ENCODE results near the gene TTYH3. TPM values are rescaled to one million over a fixed set of nuclear protein-coding genes. Genes with fewer than 3 reads are reported as not detected.

The TTYH3 gene
- total RNA-seq, 2 experiments from 2014 or later, result 23.8 to 63.6 TPM

DNA sequence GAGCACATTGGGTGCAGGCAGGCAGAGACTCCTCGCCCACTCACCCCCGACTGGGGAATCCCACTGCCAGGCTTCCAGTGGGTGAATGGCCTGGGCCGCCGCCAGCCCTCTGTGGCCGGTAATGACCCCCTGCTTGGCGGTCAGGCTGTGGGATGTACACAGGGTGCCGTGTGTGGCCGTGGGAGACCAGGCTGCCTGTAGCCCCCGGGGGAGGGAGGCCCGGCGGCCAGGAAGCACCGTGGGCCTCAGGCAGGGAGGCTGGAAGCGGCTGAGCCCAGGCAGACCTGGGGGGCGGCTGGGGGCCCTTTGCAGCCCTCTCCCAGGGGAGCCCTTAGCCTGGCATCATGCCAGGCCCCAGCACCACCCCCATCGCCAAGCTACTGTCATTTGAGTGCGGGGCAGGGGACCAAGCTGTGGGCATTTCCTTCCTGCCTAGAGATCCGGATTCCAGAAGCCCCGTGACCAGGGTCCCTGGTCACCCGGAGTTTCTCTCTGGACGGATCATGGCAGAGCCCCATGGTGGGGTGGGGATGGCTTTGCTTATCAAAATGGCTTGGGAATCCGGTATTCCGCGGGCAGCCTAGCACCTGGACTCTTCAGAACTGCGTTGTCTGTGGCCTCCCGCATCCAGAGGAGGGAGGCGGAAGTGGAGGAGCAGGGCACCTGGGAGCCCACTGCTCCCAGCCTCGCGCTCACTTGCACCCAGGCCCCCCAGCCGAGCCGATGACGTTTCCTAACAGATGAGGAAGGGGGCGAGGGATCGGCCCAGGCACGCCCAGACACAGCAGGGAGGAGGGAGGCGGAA is 1.1 kb downstream of the TTYH3 start:
- Histone ChIP-seq H3K4me1 (ENCODE audit: insufficient read depth, low read length, poor library complexity, severe bottlenecking) (peaks cover 34% of the 10 kb centered on the region), H3K4me3 (ENCODE audit: low read depth, low read length, poor library complexity, severe bottlenecking) (peak overlapping the region; percentile 82), H3K27ac (ENCODE audit: low read depth, low read length, poor library complexity, severe bottlenecking) (no peak overlapping the region), H3K79me2 (ENCODE audit: insufficient read depth, low read depth, low read length) (no peaks in the 10 kb centered on the region), H3K9me3 (ENCODE audit: low read length) (no peaks in the 10 kb centered on the region), H3K4me2 (ENCODE audit: low read length) (peak overlapping the region; percentile 90), H2AFZ (ENCODE audit: low read length) (no peak overlapping the region), H3K9me2 (ENCODE audit: insufficient read depth, low read length) (no peaks in the 10 kb centered on the region), H4K20me1 (ENCODE audit: insufficient read depth, low read length) (no peaks in the 10 kb centered on the region), H3K36me3 (ENCODE audit: insufficient read depth, low read length) (no peaks in the 10 kb centered on the region)
- POLR2A ChIA-PET, result no interaction called here
- DNase-seq (ENCODE audit: low spot score), result peak; percentile 39
- intact Hi-C loops (cut with micrococcal nuclease; ENCODE audit: unreplicated experiment), result no loop called here
- CTCF ChIA-PET (ENCODE audit: unreplicated experiment), result no interaction called here
- no peak for TF ChIP-seq EZH2phosphoT487 (IDR thresholded peaks at IDR 0.05; ENCODE audit: borderline replicate concordance, low read depth, low read length)
- TF ChIP-seq, protein P1, sequence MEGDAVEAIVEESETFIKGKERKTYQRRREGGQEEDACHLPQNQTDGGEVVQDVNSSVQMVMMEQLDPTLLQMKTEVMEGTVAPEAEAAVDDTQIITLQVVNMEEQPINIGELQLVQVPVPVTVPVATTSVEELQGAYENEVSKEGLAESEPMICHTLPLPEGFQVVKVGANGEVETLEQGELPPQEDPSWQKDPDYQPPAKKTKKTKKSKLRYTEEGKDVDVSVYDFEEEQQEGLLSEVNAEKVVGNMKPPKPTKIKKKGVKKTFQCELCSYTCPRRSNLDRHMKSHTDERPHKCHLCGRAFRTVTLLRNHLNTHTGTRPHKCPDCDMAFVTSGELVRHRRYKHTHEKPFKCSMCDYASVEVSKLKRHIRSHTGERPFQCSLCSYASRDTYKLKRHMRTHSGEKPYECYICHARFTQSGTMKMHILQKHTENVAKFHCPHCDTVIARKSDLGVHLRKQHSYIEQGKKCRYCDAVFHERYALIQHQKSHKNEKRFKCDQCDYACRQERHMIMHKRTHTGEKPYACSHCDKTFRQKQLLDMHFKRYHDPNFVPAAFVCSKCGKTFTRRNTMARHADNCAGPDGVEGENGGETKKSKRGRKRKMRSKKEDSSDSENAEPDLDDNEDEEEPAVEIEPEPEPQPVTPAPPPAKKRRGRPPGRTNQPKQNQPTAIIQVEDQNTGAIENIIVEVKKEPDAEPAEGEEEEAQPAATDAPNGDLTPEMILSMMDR (conservative IDR thresholded peaks at IDR 0.05; ENCODE audit: low read length), result no peak
- no TSS peak for BruUV-seq (replicated peaks)

DNA sequence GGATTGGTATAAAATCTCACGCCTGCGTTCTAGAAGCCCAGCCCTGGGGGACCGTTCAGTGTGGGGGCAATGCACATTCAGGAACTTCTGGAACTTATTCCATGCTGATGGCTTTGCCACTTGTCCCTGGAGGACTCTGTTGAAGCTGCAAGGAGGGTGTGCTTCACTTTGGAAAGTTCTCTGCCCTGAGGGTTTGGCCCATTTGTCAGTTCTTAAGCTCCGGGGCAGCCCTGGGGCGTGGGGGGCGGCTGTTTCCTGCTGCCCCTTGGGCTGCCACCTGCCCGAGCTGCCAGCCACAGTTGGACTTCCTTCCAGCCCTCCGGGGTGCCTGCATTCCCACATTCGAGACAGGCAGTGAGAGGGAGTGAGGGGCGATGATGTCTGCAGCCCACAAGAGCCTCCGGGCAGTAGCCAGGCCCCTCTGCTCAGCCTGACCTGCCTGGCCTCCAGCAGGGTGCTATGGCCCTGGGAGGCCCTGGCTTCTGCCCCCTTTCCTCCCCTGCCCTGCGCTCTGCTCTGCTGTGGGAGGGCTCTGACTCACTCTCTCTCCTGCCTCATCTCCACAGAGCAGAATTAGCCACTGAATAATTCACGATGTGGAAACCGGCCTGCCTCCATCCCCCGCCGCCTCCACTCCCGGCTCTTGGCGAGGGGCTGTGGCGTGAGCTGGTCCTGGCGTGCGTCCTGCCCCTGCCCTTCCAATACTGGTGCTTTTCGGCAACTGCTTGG is 1.9 kb downstream of the TTYH3 start:
- ChIA-PET POLR2A (no interaction called here), CTCF (ENCODE audit: unreplicated experiment) (no interaction called here)
- TF ChIP-seq, protein P1 (conservative IDR thresholded peaks at IDR 0.05; ENCODE audit: low read length), result no peak
- no peak for TF ChIP-seq EZH2phosphoT487 (IDR thresholded peaks at IDR 0.05; ENCODE audit: borderline replicate concordance, low read depth, low read length)
- Histone ChIP-seq H3K27ac (ENCODE audit: low read depth, low read length, poor library complexity, severe bottlenecking) (no peak overlapping the region), H4K20me1 (ENCODE audit: insufficient read depth, low read length) (no peaks in the 10 kb centered on the region), H3K36me3 (ENCODE audit: insufficient read depth, low read length) (no peaks in the 10 kb centered on the region), H3K9me3 (ENCODE audit: low read length) (no peaks in the 10 kb centered on the region), H3K9me2 (ENCODE audit: insufficient read depth, low read length) (no peaks in the 10 kb centered on the region), H3K4me3 (ENCODE audit: low read depth, low read length, poor library complexity, severe bottlenecking) (peak overlapping the region; percentile 82), H2AFZ (ENCODE audit: low read length) (no peak overlapping the region), H3K4me1 (ENCODE audit: insufficient read depth, low read length, poor library complexity, severe bottlenecking) (peaks cover 36% of the 10 kb centered on the region), H3K4me2 (ENCODE audit: low read length) (peak overlapping the region; percentile 90), H3K79me2 (ENCODE audit: insufficient read depth, low read depth, low read length) (no peaks in the 10 kb centered on the region)
- no TSS peak for BruUV-seq (replicated peaks)
- no peak for DNase-seq (ENCODE audit: low spot score)
- intact Hi-C loops (cut with micrococcal nuclease; ENCODE audit: unreplicated experiment), result no loop called here

All from OCI-LY7 (cell line).